GM21825 (cell line): ENCODE measurements around the gene SCN8A.
"Not testable (repeated sequence)": the region's sequence is repeated elsewhere in the genome, so short reads cannot be mapped to it uniquely, and the experiment has no call there.

ENCODE experiments used
- ATAC-seq: cut with Tn5 transposase; IDR thresholded peaks from one replicate; pipeline ENCODE4 v1.9.1; 2021; ENCODE audit warnings: mild to moderate bottlenecking, moderate library complexity; ENCODE audit not compliant: unreplicated experiment

SCN8A gene

DNA sequence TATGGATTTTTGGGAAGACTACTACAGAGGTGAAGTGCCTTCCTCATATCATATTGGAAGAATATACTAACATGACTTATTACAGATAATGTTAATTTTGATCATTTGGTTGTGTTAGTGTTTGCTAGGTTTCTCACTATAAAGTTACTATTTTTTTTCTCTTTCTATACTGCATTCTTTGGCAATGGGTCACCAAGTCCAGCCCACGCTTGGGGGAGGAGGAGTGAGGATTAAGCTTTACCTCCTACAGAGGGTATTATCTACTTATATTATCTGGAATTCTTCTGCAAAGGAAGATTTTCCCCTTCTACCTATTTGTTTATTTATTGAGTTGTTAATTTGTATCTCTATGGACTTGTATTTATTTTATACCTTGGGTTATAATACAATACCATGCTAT lies 31.5 kb downstream of the SCN8A start:
- ATAC-seq = no peak

DNA sequence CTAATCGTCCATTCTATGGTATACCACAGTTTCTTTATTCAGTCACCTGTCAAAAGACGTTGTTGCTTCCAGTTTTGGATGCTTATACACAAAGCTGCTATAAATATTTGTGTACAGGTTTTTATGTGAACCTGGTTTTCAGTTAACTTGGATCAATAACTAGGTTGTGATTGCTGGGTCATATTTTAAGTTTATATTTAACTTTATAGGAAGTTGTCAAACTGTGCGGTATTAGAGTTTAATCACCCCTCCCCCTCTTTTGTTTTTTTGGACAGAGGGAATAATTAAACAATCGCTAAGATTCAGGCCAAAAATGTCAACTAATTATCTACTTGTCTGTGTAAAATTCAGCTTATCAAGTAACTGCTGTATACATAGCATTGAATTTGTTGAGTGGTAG lies 34.3 kb downstream of the SCN8A start:
- ATAC-seq = no peak

- no peak for ATAC-seq
These were observed 35.1 kb downstream of the SCN8A start for GRCh38 chr12:51626115-51626514.

DNA sequence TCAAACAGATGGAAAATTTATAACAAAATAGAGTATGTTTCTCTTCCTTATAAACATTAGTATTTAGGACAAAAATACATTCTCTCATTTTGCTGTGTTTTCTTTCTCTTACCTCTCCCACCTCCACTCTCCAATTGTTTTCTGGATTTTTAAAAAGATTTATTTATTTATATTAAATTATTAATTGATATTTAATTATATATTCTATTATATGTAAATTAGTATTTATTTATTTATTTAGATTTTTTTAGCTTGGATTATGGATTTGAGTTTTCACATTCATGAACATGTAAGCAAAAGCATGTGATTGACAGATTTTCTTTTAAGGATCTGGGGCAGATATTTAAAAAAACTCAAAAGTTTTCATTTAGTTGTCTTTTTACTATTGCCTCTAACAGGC lies 35.6 kb downstream of the SCN8A start:
- ATAC-seq = no peak

DNA sequence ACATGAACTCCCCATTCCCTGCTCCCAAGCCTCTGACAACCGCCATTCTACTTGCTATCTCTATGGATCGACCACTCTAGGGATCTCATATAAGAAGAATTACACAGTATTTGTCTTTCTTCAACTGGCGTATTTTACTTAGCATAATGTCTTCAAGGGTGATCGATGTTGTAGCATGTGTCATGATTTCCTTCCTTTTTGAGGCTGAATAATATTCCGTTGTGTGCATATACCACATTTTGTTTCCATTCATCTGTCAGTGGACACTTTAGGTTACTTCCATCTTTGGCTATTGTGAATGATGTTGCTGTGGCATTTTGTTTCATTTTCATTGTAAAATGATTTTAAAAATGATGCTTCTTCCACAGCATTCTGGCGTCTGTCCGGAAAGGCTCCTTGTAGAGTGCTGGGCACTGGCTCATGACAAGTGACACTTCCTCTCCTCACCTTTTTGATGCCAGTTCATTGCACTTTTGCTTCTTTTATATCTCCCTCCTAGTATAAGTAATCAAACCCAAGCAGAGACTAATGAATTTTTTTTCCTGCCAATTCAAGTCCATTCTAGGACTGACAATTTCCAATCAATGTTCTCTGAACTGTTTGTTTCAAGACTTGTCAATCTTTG lies 39.3 kb downstream of the SCN8A start:
- ATAC-seq = no peak

- ATAC-seq = no peak
These were observed 40.0 kb downstream of the SCN8A start for GRCh38 chr12:51630986-51631385.

DNA sequence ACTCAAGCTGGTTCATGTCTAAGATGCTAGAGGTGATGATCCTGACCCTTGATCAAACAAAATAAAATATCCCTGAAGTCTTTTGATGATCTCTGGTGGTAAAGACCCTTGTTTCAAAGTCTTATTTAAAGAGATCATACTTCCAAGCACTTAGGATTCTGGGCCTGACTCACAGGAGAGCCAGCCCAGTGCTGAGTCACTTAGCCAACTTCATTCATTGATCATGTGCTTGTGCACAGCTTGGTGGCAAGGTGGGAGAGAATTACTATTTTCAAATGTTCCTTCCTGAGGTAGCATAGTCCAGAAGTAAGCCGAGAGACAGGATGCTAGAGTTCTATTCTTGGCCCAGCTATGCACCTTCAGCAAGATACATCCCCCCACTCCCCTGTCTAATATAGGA lies 40.6 kb downstream of the SCN8A start:
- no peak for ATAC-seq

DNA sequence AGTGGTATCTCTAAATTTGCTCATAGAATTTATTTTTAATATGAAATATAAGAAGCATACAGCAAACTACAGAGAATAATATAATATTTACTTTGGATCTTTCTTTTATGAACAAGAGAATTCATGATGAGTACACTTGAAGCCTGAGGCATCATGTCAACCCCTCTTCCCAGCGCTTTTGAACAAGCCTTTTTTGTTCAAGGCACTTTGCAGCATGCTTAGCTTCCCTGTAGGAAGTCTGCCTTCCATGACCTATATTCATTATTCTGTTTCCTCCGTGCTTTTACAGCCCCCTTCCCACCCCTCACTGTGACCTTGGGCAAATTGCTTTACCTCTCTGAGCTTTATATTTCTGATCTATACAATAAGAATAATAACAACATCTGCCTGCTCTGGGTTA lies 41.6 kb downstream of the SCN8A start:
- ATAC-seq = no peak

GRCh38 chr12:51635346-51635745 lies 44.3 kb downstream of the SCN8A start:
- no peak for ATAC-seq

GRCh38 chr12:51636581-51636980 lies 45.5 kb downstream of the SCN8A start:
- ATAC-seq = no peak

DNA sequence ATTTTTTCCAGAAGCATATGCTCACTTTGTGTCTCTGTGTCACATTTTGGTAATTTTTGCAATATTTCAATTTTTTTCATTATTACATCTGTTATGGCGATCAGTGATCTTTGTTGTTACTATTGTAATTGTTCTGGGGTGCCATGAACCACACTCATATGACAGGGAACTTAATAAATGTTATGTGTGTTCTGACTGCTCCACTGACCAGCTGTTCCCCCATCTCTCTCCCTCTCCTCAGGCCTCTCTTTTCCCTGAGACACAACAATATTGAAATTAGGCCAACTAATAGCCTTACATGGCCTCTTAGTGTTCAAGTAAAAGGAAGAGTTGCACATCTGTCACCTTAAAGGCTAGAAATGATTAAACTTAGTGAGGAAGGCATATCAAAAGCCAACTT lies 46.0 kb downstream of the SCN8A start:
- ATAC-seq = no peak

GRCh38 chr12:51639361-51639760 lies 48.3 kb downstream of the SCN8A start:
- ATAC-seq = no peak

DNA sequence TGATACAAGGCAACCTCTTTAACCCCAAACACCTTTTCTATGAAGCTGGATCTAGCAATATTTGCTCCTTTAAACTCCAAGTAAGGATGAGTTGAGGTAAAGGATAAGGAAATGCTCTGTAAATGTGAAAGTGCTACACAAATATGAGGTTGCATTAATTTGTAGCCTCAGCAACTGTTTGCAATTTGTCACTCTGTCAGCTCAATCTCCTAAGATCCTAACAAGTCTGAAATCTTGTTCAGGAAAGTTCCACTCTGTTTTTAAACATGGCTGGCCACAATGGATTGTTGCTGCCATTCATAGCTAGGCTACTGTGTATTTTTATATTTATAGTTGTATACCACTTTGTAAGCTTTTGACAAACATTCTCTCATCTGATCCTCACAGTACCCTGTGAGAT lies 51.3 kb downstream of the SCN8A start:
- ATAC-seq = no peak

DNA sequence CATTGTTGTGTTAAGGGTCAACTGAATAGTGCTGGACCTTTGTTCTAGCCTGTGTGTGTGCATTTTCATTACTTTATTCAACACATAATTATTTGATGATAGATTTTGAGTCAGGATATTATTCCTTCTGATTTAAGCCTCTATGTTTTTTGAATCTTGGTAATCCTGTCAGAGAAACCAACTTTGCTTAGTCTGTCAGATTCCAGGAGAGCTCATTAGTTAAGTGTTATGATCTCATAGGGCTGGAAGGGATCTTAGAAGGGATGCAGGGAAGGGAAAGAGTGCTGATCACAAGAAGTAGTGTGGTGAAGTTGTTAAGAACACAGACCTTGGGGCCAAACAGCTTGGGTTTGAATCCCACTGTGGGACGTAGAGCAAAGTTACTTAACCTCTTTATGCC lies 52.9 kb downstream of the SCN8A start:
- ATAC-seq = no peak

DNA sequence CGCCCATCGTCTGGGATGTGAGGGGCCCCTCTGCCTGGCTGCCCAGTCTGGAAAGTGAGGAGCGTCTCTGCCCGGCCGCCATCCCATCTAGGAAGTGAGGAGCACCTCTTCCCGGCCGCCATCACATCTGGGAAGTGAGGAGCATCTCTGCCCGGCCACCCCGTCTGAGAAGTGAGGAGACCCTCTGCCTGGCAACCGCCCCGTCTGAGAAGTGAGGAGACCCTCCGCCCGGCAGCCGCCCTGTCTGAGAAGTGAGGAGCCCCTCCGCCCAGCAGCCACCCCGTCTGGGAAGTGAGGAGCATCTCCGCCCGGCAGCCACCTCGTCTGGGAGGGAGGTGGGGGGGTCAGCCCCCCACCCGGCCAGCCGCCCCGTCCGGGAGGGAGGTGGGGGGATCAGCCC lies 53.7 kb downstream of the SCN8A start:
- ATAC-seq = not testable (repeated sequence)

DNA sequence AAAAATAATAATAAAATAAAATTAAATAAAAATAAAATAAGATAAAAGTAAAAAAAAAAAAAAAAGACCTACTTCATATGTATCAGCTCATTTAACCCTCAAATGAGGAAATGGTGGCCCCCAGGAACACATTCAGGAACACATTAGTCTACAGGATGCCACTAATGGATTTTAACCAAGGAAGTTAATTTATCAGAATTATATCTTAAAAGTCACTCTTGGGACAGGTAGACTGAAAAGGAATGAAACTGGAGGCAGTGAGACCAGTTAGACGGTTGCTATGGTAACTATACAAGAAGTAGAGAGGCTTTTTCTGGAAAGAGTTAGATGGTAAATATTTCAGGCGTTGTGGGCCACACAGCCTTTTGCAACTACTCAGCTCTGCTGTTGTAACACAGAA lies 54.9 kb downstream of the SCN8A start:
- no peak for ATAC-seq

GRCh38 chr12:51647647-51648046 lies 56.6 kb downstream of the SCN8A start:
- ATAC-seq = no peak

GRCh38 chr12:51653431-51653830 lies 62.4 kb downstream of the SCN8A start:
- no peak for ATAC-seq

GRCh38 chr12:51661199-51661598 lies 70.2 kb downstream of the SCN8A start:
- no peak for ATAC-seq

- ATAC-seq = no peak
These were observed 70.8 kb downstream of the SCN8A start for GRCh38 chr12:51661836-51662235.

DNA sequence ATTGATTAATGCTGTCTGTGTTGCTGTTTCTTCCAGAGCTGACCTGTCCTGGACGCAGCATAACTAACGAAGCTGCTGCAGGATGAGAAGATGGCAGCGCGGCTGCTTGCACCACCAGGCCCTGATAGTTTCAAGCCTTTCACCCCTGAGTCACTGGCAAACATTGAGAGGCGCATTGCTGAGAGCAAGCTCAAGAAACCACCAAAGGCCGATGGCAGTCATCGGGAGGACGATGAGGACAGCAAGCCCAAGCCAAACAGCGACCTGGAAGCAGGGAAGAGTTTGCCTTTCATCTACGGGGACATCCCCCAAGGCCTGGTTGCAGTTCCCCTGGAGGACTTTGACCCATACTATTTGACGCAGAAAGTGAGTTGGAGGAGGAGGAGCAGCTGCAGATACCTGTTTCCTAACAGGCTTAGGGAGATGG lies 71.7 kb downstream of the SCN8A start:
- no peak for ATAC-seq

- ATAC-seq = no peak
These were observed 72.4 kb downstream of the SCN8A start for GRCh38 chr12:51663390-51663789.

GRCh38 chr12:51666696-51667095 lies 75.7 kb downstream of the SCN8A start:
- no peak for ATAC-seq
